Stimulated activated CD8-positive, alpha-beta memory T cell treated with anti-CD3 and anti-CD28 coated beads, Interleukin-12 subunit alpha, Interleukin-12 subunit beta, amount 100 ng/mL, for 24 hours (primary cell): ENCODE results near the gene CLCN7.

Source experiments
- DNase-seq: peaks from one replicate; pipeline ENCODE4 v3.0.0-alpha.2; 2020; ENCODE audit errors: extremely low read depth

CLCN7 gene

DNA sequence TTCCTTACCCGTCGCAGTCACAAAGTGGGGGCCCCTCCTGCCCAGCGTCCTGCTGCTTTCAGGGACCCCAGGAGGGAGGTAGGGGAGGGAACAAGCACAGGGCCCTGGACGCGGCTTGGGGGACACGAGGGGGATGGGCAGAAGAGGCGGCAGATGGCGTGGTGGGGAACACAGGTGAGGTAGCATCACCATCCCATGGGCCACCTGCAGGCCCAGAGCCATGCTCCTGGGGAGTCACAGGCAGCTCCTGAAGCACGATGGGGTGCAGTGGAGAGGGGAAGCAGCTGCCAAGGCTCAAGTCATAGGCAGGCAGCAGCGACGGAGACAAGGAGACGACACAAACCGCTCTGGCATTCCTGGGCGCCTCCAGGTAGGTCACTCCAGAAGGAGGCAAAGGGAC is 71.1 kb downstream of the CLCN7 start:
- no peak for DNase-seq

DNA sequence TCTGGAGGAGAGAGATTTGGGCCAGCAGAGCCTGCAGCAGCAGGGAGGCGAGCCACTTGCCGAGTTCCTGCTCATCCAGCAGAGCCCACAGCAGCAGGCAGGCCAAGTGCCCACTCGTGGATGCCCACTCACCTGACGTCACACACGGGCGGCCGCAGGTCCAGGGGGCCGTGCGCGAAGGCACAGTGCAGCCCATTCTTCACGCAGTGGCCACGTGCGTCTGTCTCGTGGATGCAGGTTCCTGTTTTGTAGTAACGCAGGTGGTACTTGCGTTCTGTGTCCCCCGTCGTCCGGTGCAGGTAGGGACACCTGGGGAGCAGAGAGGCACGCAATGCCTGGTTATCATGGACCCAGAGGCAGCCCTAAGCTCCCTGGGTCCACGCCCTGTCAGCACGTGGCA is 71.8 kb downstream of the CLCN7 start:
- DNase-seq = no peak

DNA sequence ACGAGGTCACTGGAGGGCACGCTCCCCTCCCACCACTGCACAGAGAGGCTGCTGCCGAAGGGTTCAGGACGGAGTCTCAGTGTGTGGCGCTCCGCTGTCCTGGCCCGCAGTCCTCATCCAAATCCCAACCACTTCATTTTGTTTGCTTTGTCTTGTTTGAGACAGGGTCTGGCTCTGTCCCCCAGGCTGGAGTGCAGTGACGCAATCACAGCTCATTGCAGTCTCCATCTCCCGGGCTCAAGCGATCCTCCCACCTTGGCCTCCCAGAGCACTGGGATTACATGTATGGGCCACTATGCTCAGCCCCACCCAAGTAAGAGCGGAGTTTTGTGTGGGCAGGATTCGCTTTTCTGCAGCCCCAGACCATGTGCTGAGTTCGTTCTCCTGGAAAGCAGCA is 73.1 kb downstream of the CLCN7 start:
- no peak for DNase-seq

DNA sequence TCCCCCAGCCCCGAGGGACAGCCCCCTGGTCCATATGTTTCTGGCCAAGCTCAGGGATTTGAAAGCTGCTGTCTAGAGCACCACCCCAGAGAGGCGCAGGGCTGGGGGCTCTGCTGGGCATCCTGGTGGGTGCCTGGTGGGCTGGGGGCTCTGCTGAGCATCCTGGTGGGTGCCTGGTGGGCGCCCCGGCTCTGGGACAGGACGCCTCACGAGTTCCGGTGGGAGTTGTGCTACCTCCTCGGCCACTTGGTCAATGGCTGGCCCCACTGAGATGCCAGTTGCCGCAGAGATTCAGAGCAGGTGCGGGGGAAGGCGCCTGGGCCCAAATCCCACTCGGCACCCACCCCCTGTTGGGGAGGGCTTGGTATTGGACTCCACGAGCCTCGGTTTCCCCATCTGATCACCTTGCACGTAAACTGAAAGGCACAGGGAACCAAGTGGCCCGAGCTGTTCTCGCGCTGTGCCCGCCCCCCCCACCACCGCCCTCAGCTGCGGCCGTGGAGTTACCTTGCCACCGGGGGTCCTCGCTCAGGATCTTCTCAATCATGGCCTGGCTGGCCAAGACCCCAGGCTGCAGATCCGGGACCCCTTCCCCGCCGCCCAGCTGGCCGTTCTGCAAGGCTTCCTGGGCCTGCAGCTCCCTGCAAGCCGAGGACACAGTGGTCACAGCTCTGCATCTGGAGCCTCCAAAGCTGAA is 73.6 kb downstream of the CLCN7 start:
- DNase-seq = no peak

DNA sequence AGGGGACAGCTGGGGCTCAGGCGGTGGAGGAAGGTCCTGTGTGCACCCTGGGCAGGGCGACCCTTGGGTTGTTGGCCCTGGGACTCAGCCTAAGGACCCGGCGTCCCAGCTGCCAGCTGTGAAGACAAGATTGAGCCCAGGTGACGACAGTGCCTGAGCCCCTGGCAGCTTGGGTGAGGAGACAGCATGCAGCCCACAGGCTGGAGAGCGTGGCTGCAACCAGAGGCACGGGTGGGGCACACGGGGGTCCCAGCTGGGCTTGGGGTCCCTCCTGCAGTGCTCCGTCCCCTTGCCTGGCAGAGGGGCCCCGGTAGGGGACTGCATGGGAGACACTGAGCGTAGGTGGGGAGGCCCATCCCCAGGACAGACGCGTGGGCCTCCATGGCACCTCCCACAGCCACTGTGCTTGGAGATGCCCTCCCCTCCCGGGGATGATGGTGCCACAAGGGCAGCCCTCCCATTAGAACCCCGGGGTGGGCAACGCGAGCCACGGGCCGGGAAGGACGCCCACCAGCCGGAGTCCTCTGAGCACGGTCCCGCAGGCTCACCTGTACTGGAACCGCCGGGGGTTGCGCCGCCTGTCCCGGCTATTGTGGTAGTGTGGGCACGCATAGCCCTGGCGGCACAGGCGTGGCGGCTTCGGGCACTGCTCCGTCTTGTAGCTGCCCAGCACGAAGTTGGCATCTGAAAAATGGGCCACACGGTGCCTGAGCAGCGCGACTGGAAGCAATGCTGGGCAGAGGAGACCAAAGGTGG is 75.8 kb downstream of the CLCN7 start:
- DNase-seq = no peak

DNA sequence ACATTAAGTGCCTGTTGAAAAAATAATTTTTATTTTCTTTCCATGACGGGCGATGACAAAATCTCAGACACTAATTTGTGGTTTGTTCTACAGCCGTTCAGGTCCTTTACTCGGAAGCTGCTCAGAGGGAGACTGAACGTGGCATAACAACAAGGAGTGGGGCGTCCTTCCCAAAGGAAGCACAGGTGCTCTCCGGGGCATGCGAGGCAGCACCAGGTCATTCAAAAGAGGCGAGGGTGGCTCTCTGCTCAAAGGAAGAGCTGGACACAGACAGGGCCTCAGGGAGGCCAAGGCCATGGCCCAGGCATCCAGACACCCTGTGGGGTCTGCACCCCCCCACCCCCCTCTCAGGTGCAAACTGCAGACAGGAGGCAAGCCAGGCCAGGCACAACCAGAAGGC is 76.5 kb downstream of the CLCN7 start:
- no peak for DNase-seq

DNA sequence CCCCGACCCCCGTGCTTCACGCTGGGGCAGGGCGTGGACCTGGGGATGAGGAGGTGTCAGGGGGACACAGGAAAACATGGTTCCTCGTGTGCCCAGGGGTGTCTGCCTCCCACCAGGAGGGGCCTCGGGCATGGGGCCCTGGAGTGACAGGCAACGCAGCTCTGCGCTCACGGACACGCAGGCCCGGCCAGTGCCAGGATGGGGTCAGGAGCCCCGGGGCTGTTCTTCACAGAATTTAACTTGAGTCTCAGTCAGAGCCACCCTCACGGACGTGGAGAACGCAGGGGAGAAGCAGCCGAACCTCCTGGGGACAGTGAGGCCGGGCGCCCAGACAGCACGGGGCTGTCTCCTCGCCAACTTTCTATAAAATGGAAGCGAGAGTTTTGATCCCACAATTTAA is 77.0 kb downstream of the CLCN7 start:
- no peak for DNase-seq

DNA sequence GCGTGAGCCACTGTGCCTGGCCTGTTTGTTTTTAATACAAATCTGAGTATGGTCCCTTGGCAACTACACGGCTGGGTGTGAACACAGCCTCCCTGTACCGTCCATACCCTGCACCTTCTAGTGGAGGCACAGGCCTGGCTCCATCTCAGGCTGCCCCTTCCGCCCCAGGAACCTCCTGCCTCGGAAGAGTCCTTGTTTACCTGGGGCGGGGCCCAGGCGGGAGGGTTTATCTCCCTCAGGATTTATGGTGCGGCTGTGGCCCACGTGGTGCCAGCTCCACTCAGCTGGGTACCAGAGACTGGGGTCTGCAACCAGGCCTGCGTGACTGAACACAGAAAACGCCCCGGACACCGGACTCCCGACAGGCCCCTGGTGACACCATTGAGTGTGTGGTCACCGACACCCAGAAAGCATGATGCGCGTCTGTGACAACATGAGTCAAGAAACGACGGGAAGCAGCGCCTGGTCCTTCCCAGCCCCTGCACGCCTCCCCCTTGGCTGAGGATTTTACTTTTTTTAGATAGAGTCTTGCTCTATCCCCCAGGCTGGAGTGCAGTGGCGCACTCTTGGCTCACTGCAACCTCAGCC is 79.3 kb downstream of the CLCN7 start:
- DNase-seq = no peak
